ENCODE data around the gene RGS7. TPM values are rescaled to one million over a fixed set of nuclear protein-coding genes. Genes with fewer than 3 reads are reported as not detected.

RGS7 gene
- total and polyA plus RNA-seq, 10 of the 15 experiments (the other 5 are each of a cell fraction or from before 2014, with no cell fraction given): not detected

DNA sequence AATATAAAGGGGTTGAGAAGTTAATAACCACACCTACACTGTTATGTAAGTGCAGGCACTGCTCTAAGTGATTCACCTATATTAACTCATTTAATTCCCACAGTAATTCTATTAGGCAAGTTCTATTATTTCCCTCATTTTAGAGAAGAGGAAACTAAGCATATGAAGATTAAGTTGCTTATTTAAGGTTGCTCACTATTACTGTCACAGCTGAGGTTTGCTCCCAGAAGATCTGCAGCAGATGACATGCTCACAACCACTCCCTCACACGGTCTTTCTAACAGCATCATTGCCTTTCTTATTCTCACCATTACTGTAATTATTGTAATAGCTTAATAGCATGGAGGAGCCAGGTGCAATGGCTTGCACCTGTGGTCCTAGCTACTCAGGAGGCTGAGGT, 548.6 kb downstream of the RGS7 start:
- intact Hi-C loops (cut with micrococcal nuclease; ENCODE audit: unreplicated experiment): no loop called here
- Histone ChIP-seq H3K9me3 (replicated peaks; ENCODE audit: control insufficient read depth, insufficient read depth, low read length) (no peaks in the 10 kb centered on the region), H3K36me3 (ENCODE audit: control insufficient read depth in 2 of 2, insufficient read depth in 2 of 2, low read length in 1 of 2) (no peaks in the 10 kb centered on the region), H3K4me1 (ENCODE audit: control insufficient read depth, insufficient read depth, low read length) (no peaks in the 10 kb centered on the region), H3K27me3 (replicated peaks in 1 of 2; ENCODE audit: control insufficient read depth in 2 of 2, insufficient read depth in 2 of 2, low read length in 1 of 2) (no peaks in the 10 kb centered on the region), H3K4me3 (no peak overlapping the region), H3K9ac (ENCODE audit: control insufficient read depth, insufficient read depth, low read length) (no peak overlapping the region), H3K27ac (ENCODE audit: control insufficient read depth, insufficient read depth) (no peak overlapping the region), H4K20me1 (ENCODE audit: control insufficient read depth, insufficient read depth) (no peaks in the 10 kb centered on the region), H3K79me2 (ENCODE audit: control insufficient read depth, insufficient read depth, low read length) (no peaks in the 10 kb centered on the region), H3K4me2 (ENCODE audit: control insufficient read depth, insufficient read depth) (no peak overlapping the region), H2AFZ (ENCODE audit: control insufficient read depth, low read depth, low read length) (no peak overlapping the region)
- no TSS peak for BruUV-seq (replicated peaks)
- no peak for FAIRE-seq
- no peak for ATAC-seq
- ChIA-PET RAD21 (ENCODE audit: unreplicated experiment) (no interaction called here), SMC1A (ENCODE audit: uncharacterized antibody, unreplicated experiment) (no interaction called here), POLR2A (no interaction called here), CTCF (no interaction called here)
- WGBS (ENCODE audit: insufficient coverage, insufficient replicate concordance, low lambda C conversion rate, missing lambda C conversion rate): 0% methylated on average over 1 of the region's 1 CpG
- TF ChIP-seq TCF3 (IDR thresholded peaks at IDR 0.05; ENCODE audit: borderline replicate concordance, insufficient read depth, low read depth, low read length) (no peak), CHD4 (IDR thresholded peaks at IDR 0.05) (no peak), RAD21 (IDR thresholded peaks at IDR 0.05; ENCODE audit: insufficient read depth, low read depth, low read length) (no peak)
- in situ Hi-C loops (cut with MboI): no loop called here
- no peak for DNase-seq (ENCODE audit: low read depth, low spot score)

DNA sequence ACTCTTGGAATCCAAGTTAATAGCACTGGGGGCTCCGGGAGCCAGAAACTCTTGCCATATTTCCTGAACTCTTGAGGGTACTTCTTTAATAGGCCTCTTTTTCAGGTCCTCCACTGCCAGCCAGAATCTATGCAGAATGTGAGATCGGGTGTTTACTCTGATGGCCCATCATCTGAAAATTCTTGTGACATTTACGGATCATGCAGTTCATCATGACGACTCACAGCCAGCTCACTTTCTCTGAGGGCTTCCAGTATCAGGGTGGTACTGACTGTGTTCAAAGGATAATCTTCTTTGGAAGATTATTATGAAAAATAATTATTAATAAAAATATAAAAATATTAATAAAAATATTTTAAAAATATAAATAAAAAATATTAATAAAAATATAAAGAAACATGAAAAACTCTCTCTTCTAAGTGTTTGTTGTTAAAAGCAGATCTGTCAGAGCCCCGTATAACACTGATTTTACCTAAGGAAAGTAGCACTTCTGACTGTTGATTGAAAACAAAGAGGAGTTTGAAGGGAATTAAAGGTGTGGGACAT, 550.7 kb downstream of the RGS7 start:
- no peak overlapping the region for H3K4me2 ChIP-seq (ENCODE audit: control insufficient read depth, insufficient read depth)
- in situ Hi-C loops (cut with MboI) (no loop called here), intact Hi-C loops (cut with micrococcal nuclease; ENCODE audit: unreplicated experiment) (no loop called here)
- BruUV-seq (replicated peaks): no TSS peak
- H3K4me1 ChIP-seq (ENCODE audit: control insufficient read depth, insufficient read depth, low read length): no peaks in the 10 kb centered on the region
- H3K79me2 ChIP-seq (ENCODE audit: control insufficient read depth, insufficient read depth, low read length): no peaks in the 10 kb centered on the region
- ATAC-seq (no peak), DNase-seq (ENCODE audit: low read depth, low spot score) (no peak), FAIRE-seq (no peak)
- no peak overlapping the region for H3K9ac ChIP-seq (ENCODE audit: control insufficient read depth, insufficient read depth, low read length)
- H2AFZ ChIP-seq (ENCODE audit: control insufficient read depth, low read depth, low read length): no peak overlapping the region
- H3K4me3 ChIP-seq: no peak overlapping the region
- 4% methylated on average over 5 of the region's 5 CpGs for WGBS (ENCODE audit: insufficient coverage, insufficient replicate concordance, low lambda C conversion rate, missing lambda C conversion rate)
- RAD21 ChIA-PET (ENCODE audit: unreplicated experiment): no interaction called here
- SMC1A ChIA-PET (ENCODE audit: uncharacterized antibody, unreplicated experiment): interaction anchor here (1.2 kb wide), 1 partner anchor 70 kb away, joined by 3 read pairs; no protein-coding TSS in a partner anchor
- no peaks in the 10 kb centered on the region for H3K9me3 ChIP-seq (replicated peaks; ENCODE audit: control insufficient read depth, insufficient read depth, low read length)
- no peaks in the 10 kb centered on the region for H3K36me3 ChIP-seq (ENCODE audit: control insufficient read depth in 2 of 2, insufficient read depth in 2 of 2, low read length in 1 of 2)
- H4K20me1 ChIP-seq (ENCODE audit: control insufficient read depth, insufficient read depth): no peaks in the 10 kb centered on the region
- H3K27me3 ChIP-seq (replicated peaks in 1 of 2; ENCODE audit: control insufficient read depth in 2 of 2, insufficient read depth in 2 of 2, low read length in 1 of 2): no peaks in the 10 kb centered on the region
- no peak overlapping the region for H3K27ac ChIP-seq (ENCODE audit: control insufficient read depth, insufficient read depth)
- CTCF ChIA-PET: no interaction called here
- POLR2A ChIA-PET: no interaction called here
- TF ChIP-seq NFYB (IDR thresholded peaks at IDR 0.05; ENCODE audit: insufficient read depth, low read depth, low read length) (no peak), SPI1 (IDR thresholded peaks at IDR 0.05; ENCODE audit: borderline replicate concordance, insufficient read depth, low read depth, low read length) (no peak), NBN (IDR thresholded peaks at IDR 0.05) (no peak), KAT2A (conservative IDR thresholded peaks at IDR 0.05; ENCODE audit: control insufficient read depth, low read depth, low read length) (no peak), SUPT20H (IDR thresholded peaks at IDR 0.05; ENCODE audit: borderline replicate concordance, control insufficient read depth, low read depth, low read length) (no peak), MYB (IDR thresholded peaks at IDR 0.05; ENCODE audit: borderline replicate concordance, low read depth, low read length) (no peak)
- TF ChIP-seq, protein P1, sequence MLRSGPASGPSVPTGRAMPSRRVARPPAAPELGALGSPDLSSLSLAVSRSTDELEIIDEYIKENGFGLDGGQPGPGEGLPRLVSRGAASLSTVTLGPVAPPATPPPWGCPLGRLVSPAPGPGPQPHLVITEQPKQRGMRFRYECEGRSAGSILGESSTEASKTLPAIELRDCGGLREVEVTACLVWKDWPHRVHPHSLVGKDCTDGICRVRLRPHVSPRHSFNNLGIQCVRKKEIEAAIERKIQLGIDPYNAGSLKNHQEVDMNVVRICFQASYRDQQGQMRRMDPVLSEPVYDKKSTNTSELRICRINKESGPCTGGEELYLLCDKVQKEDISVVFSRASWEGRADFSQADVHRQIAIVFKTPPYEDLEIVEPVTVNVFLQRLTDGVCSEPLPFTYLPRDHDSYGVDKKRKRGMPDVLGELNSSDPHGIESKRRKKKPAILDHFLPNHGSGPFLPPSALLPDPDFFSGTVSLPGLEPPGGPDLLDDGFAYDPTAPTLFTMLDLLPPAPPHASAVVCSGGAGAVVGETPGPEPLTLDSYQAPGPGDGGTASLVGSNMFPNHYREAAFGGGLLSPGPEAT (IDR thresholded peaks at IDR 0.05; ENCODE audit: low read depth): no peak
- TF ChIP-seq, protein P2, sequence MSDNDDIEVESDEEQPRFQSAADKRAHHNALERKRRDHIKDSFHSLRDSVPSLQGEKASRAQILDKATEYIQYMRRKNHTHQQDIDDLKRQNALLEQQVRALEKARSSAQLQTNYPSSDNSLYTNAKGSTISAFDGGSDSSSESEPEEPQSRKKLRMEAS (IDR thresholded peaks at IDR 0.05; ENCODE audit: low read depth, low read length): no peak
- TF ChIP-seq, protein P3, sequence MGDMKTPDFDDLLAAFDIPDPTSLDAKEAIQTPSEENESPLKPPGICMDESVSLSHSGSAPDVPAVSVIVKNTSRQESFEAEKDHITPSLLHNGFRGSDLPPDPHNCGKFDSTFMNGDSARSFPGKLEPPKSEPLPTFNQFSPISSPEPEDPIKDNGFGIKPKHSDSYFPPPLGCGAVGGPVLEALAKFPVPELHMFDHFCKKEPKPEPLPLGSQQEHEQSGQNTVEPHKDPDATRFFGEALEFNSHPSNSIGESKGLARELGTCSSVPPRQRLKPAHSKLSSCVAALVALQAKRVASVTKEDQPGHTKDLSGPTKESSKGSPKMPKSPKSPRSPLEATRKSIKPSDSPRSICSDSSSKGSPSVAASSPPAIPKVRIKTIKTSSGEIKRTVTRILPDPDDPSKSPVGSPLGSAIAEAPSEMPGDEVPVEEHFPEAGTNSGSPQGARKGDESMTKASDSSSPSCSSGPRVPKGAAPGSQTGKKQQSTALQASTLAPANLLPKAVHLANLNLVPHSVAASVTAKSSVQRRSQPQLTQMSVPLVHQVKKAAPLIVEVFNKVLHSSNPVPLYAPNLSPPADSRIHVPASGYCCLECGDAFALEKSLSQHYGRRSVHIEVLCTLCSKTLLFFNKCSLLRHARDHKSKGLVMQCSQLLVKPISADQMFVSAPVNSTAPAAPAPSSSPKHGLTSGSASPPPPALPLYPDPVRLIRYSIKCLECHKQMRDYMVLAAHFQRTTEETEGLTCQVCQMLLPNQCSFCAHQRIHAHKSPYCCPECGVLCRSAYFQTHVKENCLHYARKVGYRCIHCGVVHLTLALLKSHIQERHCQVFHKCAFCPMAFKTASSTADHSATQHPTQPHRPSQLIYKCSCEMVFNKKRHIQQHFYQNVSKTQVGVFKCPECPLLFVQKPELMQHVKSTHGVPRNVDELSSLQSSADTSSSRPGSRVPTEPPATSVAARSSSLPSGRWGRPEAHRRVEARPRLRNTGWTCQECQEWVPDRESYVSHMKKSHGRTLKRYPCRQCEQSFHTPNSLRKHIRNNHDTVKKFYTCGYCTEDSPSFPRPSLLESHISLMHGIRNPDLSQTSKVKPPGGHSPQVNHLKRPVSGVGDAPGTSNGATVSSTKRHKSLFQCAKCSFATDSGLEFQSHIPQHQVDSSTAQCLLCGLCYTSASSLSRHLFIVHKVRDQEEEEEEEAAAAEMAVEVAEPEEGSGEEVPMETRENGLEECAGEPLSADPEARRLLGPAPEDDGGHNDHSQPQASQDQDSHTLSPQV (IDR thresholded peaks at IDR 0.05): no peak

All from GM12878 (cell line).